Fibroblast of lung (primary cell): ENCODE measurements around the gene FAM193A.

ENCODE experiments used
- EZH2 ChIP-seq: IDR thresholded peaks from 2 replicates; pipeline ENCODE4 v1.5.1; 2012; ENCODE audit warnings: low read length, control low read depth, mild to moderate bottlenecking; ENCODE audit errors: missing control alignments
- TF ChIP-seq, protein P1 (sequence below), 2 donors: IDR thresholded peaks in 1 of 2; conservative IDR thresholded peaks in 1 of 2; 1 replicate in 1 of 2; 2 replicates in 1 of 2; pipeline ENCODE4 v1.5.1; 2011 to 2012; ENCODE audit warnings: low read length in 2 of 2, control low read depth in 1 of 2, inconsistent platforms in 1 of 2, low read depth in 1 of 2, mild to moderate bottlenecking in 1 of 2

DNA sequence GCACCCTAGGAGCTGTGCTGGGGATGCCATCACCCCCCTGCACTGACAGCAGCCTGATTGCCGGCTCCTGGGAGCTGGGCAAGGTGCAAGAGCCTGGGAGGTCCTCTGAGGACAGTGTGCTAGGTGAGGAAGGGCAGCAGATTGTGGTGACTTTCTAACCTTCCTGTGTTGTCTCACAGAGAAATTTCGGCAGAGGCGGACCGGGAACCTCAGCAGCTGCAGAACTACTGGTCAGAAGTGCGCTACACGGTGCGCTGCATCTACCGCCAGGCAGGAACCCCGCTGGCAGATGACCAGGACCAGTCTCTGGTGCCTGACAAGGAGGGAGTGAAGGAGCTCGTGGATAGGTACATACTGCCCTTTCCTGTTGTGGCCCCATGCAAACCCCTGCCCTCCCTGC is 89.8 kb downstream of the FAM193A start:
- TF ChIP-seq, protein P1, sequence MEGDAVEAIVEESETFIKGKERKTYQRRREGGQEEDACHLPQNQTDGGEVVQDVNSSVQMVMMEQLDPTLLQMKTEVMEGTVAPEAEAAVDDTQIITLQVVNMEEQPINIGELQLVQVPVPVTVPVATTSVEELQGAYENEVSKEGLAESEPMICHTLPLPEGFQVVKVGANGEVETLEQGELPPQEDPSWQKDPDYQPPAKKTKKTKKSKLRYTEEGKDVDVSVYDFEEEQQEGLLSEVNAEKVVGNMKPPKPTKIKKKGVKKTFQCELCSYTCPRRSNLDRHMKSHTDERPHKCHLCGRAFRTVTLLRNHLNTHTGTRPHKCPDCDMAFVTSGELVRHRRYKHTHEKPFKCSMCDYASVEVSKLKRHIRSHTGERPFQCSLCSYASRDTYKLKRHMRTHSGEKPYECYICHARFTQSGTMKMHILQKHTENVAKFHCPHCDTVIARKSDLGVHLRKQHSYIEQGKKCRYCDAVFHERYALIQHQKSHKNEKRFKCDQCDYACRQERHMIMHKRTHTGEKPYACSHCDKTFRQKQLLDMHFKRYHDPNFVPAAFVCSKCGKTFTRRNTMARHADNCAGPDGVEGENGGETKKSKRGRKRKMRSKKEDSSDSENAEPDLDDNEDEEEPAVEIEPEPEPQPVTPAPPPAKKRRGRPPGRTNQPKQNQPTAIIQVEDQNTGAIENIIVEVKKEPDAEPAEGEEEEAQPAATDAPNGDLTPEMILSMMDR (conservative IDR thresholded peaks at IDR 0.05 in 1 of 2, IDR thresholded peaks at IDR 0.05 in 1 of 2; ENCODE audit: low read depth in 1 of 2, low read length in 2 of 2) = no peak
- no peak for TF ChIP-seq EZH2
